OCI-LY7 (cell line): Measurements from ENCODE around the gene SLC2A2.

Experiments used
- CTCF ChIP-seq: fragments of 200-600 bp; sonication (generic); conservative IDR thresholded peaks from 2 replicates; pipeline ENCODE4 v1.5.1; 2014; ENCODE audit warnings: mild to moderate bottlenecking, antibody characterized with exemption, low read length, moderate library complexity, mixed read lengths
- EZH2phosphoT487 ChIP-seq: fragments of 200-600 bp; sonication (generic); IDR thresholded peaks from 2 replicates; pipeline ENCODE4 v1.6.1; 2018; ENCODE audit warnings: low read depth, borderline replicate concordance, mild to moderate bottlenecking, mixed run types, antibody characterized with exemption, low read length, moderate library complexity, mixed read lengths

GRCh38 chr3:171056528-171056927, 30.0 kb upstream of the SLC2A2 start:
- TF ChIP-seq CTCF = no peak
- TF ChIP-seq EZH2phosphoT487 = no peak
